ENCODE results near the gene S100Z.

- TF ChIP-seq SIN3A (IDR thresholded peaks at IDR 0.05; ENCODE audit: borderline replicate concordance in 2 of 2, control insufficient read depth in 1 of 2, low read depth in 2 of 2, low read length in 2 of 2) (no peak), HNRNPK (IDR thresholded peaks at IDR 0.05; ENCODE audit: low read depth, low read length, poor library complexity, severe bottlenecking) (no peak), MBD2 (IDR thresholded peaks at IDR 0.05; ENCODE audit: borderline replicate concordance, low read depth) (no peak), ELF1 (tag; IDR thresholded peaks at IDR 0.05) (no peak), CTCF (IDR thresholded peaks at IDR 0.05 in 2 of 3, conservative IDR thresholded peaks at IDR 0.05 in 1 of 3; ENCODE audit: insufficient read depth in 2 of 3, low read depth in 1 of 3, low read length in 3 of 3) (no peak), FOXM1 (IDR thresholded peaks at IDR 0.05; ENCODE audit: low read depth) (no peak), FOXM1 (CRISPR knock-in tag; IDR thresholded peaks at IDR 0.05; ENCODE audit: low read depth) (no peak), NR2F6 (CRISPR knock-in tag; IDR thresholded peaks at IDR 0.05) (no peak), KDM1A (IDR thresholded peaks at IDR 0.05) (no peak), STAT5B (CRISPR knock-in tag; IDR thresholded peaks at IDR 0.05) (no peak), E2F5 (CRISPR knock-in tag; IDR thresholded peaks at IDR 0.05) (no peak), POLR2A (conservative IDR thresholded peaks at IDR 0.05) (no peak)
These were observed 106.2 kb downstream of the S100Z start for GRCh38 chr5:76956033-76956432.
